Neural progenitor cell (in vitro differentiated cells): ENCODE data around the gene MYH10. TPM values are rescaled to one million over a fixed set of nuclear protein-coding genes. Genes with fewer than 3 reads are reported as not detected.
A peak's percentile ranks its signal among the peaks of the same experiment; 100 is the strongest.

Source experiments
- DNase-seq: peaks from one replicate; pipeline ENCODE4 v3.0.0-alpha.2; 2016; ENCODE audit warnings: low spot score
- H2AFZ ChIP-seq: fragments of 200-600 bp; sonication (generic); replicated peaks from 2 replicates; pipeline ENCODE4 v1.6.1; 2016; ENCODE audit warnings: antibody characterized with exemption
- H3F3A ChIP-seq: fragments of 200-600 bp; sonication (generic); 2 replicates; pipeline ENCODE4 v1.6.1; 2016; ENCODE audit warnings: antibody characterized with exemption, low read depth
- H3K27ac ChIP-seq: fragments of 200-600 bp; sonication (generic); 2 replicates; pipeline ENCODE4 v1.5.1; 2016; ENCODE audit warnings: mild to moderate bottlenecking
- H3K27me3 ChIP-seq: fragments of 200-600 bp; sonication (generic); 2 replicates; pipeline ENCODE4 v1.6.1; 2016; ENCODE audit warnings: mild to moderate bottlenecking, moderate library complexity
- H3K36me3 ChIP-seq: fragments of 200-600 bp; sonication (generic); 2 replicates; pipeline ENCODE4 v1.5.1; 2016
- H3K4me1 ChIP-seq: fragments of 200-600 bp; sonication (generic); 2 replicates; pipeline ENCODE4 v1.6.1; 2016; ENCODE audit warnings: mixed run types
- H3K4me2 ChIP-seq: fragments of 200-600 bp; sonication (generic); 2 replicates; pipeline ENCODE4 v1.6.1; 2016
- H3K4me3 ChIP-seq: fragments of 200-600 bp; sonication (generic); 2 replicates; pipeline ENCODE4 v1.5.1; 2016
- H3K79me2 ChIP-seq: fragments of 200-600 bp; sonication (generic); 2 replicates; pipeline ENCODE4 v1.6.1; 2016; ENCODE audit warnings: low read depth
- H3K9ac ChIP-seq: fragments of 200-600 bp; sonication (generic); 2 replicates; pipeline ENCODE4 v1.6.1; 2016
- H3K9me3 ChIP-seq: fragments of 200-600 bp; sonication (generic); 2 replicates; pipeline ENCODE4 v1.5.1; 2016; ENCODE audit warnings: low read depth
- H4K20me1 ChIP-seq: fragments of 200-600 bp; sonication (generic); 2 replicates; pipeline ENCODE4 v1.6.1; 2016; ENCODE audit warnings: low read depth
- H3K27ac Mint-ChIP-seq: 3 replicates; pipeline ENCODE4 v1.8.0; 2021; ENCODE audit warnings: mixed read lengths
- H3K27me3 Mint-ChIP-seq: 2 replicates; pipeline ENCODE4 v1.8.0; 2022; ENCODE audit warnings: low read depth, mild to moderate bottlenecking, inconsistent platforms, moderate library complexity, mixed read lengths; ENCODE audit not compliant: insufficient read depth
- H3K36me3 Mint-ChIP-seq: 3 replicates; pipeline ENCODE4 v1.8.0; 2021; ENCODE audit warnings: mixed read lengths
- H3K4me1 Mint-ChIP-seq: 3 replicates; pipeline ENCODE4 v1.8.0; 2021; ENCODE audit warnings: mixed read lengths
- H3K4me3 Mint-ChIP-seq: 3 replicates; pipeline ENCODE4 v1.8.0; 2021; ENCODE audit warnings: mild to moderate bottlenecking, moderate library complexity, mixed read lengths
- H3K9me3 Mint-ChIP-seq: 3 replicates; pipeline ENCODE4 v1.8.0; 2020; ENCODE audit warnings: mixed read lengths
- EZH2 ChIP-seq: fragments of 200-600 bp; sonication (generic); IDR thresholded peaks from 2 replicates; pipeline ENCODE4 v1.6.1; 2017; ENCODE audit warnings: antibody characterized with exemption, mild to moderate bottlenecking, moderate library complexity
- EZH2phosphoT487 ChIP-seq: fragments of 200-600 bp; sonication (generic); IDR thresholded peaks from 2 replicates; pipeline ENCODE4 v1.6.1; 2017; ENCODE audit warnings: antibody characterized with exemption
- total RNA-seq: library from RNA; depleted of rRNA; stranded (reverse); fragments of >200 nt; gene quantifications from 2 replicates; pipeline ENCODE4 v1.2.3, GENCODE V29; 2015; ENCODE audit warnings: low replicate concordance
- TF ChIP-seq, protein P1 (sequence below): fragments of 200-600 bp; sonication (generic); IDR thresholded peaks from 2 replicates; pipeline ENCODE4 v1.5.1; 2017; ENCODE audit warnings: antibody characterized with exemption, mild to moderate bottlenecking

MYH10 gene
- total RNA-seq, 1 donor from 2014 or later, result 213 TPM

- H3K36me3 ChIP-seq, result no peaks in the 10 kb centered on the region
- no peak overlapping the region for H2AFZ ChIP-seq
- no peak overlapping the region for H3K9ac ChIP-seq
- Mint-ChIP-seq H3K4me1 (peaks cover 28% of the 10 kb centered on the region), H3K9me3 (no peaks in the 10 kb centered on the region), H3K27ac (no peak overlapping the region), H3K27me3 (peaks cover 4% of the 10 kb centered on the region), H3K4me3 (peak overlapping the region; percentile 46), H3K36me3 (no peaks in the 10 kb centered on the region)
- DNase-seq, result peak; percentile 36
- no peaks in the 10 kb centered on the region for H3K9me3 ChIP-seq
- H3K4me3 ChIP-seq, result peak overlapping the region; percentile 58
- H4K20me1 ChIP-seq, result peaks cover 20% of the 10 kb centered on the region
- peaks cover 34% of the 10 kb centered on the region for H3K79me2 ChIP-seq
- TF ChIP-seq, protein P1, sequence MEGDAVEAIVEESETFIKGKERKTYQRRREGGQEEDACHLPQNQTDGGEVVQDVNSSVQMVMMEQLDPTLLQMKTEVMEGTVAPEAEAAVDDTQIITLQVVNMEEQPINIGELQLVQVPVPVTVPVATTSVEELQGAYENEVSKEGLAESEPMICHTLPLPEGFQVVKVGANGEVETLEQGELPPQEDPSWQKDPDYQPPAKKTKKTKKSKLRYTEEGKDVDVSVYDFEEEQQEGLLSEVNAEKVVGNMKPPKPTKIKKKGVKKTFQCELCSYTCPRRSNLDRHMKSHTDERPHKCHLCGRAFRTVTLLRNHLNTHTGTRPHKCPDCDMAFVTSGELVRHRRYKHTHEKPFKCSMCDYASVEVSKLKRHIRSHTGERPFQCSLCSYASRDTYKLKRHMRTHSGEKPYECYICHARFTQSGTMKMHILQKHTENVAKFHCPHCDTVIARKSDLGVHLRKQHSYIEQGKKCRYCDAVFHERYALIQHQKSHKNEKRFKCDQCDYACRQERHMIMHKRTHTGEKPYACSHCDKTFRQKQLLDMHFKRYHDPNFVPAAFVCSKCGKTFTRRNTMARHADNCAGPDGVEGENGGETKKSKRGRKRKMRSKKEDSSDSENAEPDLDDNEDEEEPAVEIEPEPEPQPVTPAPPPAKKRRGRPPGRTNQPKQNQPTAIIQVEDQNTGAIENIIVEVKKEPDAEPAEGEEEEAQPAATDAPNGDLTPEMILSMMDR, result no peak
- TF ChIP-seq EZH2 (no peak), EZH2phosphoT487 (no peak)
- H3K27ac ChIP-seq, result no peak overlapping the region
- H3K4me2 ChIP-seq, result peak overlapping the region; percentile 81
- no peaks in the 10 kb centered on the region for H3K27me3 ChIP-seq
- peaks cover 15% of the 10 kb centered on the region for H3F3A ChIP-seq
- H3K4me1 ChIP-seq, result peaks cover 26% of the 10 kb centered on the region
These were observed 1.5 kb upstream of the MYH10 start for GRCh38 chr17:8632061-8632460.

DNA sequence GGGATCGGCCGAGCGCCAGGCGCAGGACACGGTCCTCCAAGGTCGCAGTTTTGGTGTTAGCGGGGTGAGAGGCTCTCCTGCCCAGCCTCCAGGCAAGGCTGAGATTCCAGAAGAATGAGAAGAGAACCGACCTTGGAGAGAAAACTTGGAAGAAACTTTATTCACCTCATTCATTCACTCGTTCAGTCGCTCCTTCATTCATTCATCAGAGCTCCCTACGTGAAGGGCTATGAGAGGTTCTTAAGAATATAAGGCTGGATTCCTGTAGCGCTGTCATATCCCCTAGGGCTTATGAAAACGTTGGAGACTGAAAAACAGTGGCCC is 991 bp upstream of the MYH10 start:
- Mint-ChIP-seq H3K9me3 (no peaks in the 10 kb centered on the region), H3K27me3 (peaks cover 3% of the 10 kb centered on the region), H3K4me3 (peak overlapping the region; percentile 91), H3K4me1 (peaks cover 28% of the 10 kb centered on the region), H3K36me3 (no peaks in the 10 kb centered on the region), H3K27ac (no peak overlapping the region)
- Histone ChIP-seq H3K36me3 (no peaks in the 10 kb centered on the region), H3K27me3 (no peaks in the 10 kb centered on the region), H2AFZ (peak overlapping the region; percentile 66), H3K27ac (no peak overlapping the region), H4K20me1 (peaks cover 26% of the 10 kb centered on the region), H3F3A (peaks cover 15% of the 10 kb centered on the region), H3K79me2 (peaks cover 40% of the 10 kb centered on the region), H3K9ac (no peak overlapping the region), H3K4me3 (peak overlapping the region; percentile 58), H3K4me1 (peaks cover 28% of the 10 kb centered on the region), H3K9me3 (no peaks in the 10 kb centered on the region), H3K4me2 (peak overlapping the region; percentile 81)
- TF ChIP-seq, protein P1, result no peak
- TF ChIP-seq EZH2phosphoT487, result no peak
- no peak for TF ChIP-seq EZH2
- no peak for DNase-seq

DNA sequence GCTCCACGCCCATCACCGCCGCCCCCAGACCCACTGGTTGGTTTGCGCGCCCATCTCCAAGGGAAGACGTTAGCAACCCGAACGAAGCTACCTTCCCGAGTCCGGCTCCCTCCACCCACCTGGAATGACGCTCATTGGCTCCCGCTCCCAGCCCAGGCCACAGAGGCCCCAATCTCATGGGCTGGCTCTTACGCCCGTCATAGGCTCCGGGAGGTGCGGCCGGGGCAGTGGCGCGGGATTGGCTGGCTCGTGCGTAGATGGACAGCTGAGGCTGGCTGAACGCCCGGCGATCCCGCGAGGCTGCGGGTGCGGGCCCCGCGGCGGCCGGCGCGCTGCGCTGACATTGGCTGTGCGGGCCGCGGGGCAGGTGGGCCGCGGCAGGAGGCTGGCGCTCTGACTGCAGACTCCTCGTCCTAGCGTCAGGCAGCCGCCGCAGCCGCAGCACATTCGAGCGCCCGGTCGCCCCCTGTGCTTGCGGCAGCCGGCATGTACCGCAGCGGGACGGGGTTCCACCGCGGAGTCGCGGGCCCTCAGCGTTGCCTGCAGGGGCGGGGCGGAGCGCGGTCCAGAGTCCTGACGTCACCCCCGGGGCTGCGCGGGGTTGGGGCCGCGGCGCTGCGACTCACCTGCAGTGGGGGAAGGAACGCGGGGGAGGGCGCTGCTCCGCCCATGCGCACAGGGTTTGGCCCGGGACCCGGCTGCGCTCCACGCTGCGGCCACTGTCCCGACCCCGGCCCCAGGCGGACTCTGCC is 453 bp upstream of the MYH10 start:
- Histone ChIP-seq H3K36me3 (no peaks in the 10 kb centered on the region), H3K27ac (peak overlapping the region; percentile 92)
- no peaks in the 10 kb centered on the region for H3K9me3 Mint-ChIP-seq

More for the DNA sequence above, 453 bp upstream of the MYH10 start:
- Histone ChIP-seq H3K9me3 (no peaks in the 10 kb centered on the region), H3K9ac (peak overlapping the region; percentile 44), H3F3A (peaks cover 15% of the 10 kb centered on the region), H3K4me1 (peaks cover 28% of the 10 kb centered on the region), H3K27me3 (no peaks in the 10 kb centered on the region), H2AFZ (peak overlapping the region; percentile 66), H4K20me1 (peaks cover 31% of the 10 kb centered on the region), H3K4me2 (peak overlapping the region; percentile 81), H3K79me2 (peaks cover 45% of the 10 kb centered on the region), H3K4me3 (peak overlapping the region; percentile 97)
- peak overlapping the region; percentile 96 for H3K27ac Mint-ChIP-seq
- peak; percentile 100 for DNase-seq
- no peak for TF ChIP-seq EZH2phosphoT487
- TF ChIP-seq, protein P1, result peak; percentile 46
- H3K36me3 Mint-ChIP-seq, result no peaks in the 10 kb centered on the region
- peaks cover 28% of the 10 kb centered on the region for H3K4me1 Mint-ChIP-seq
- H3K27me3 Mint-ChIP-seq, result no peaks in the 10 kb centered on the region
- H3K4me3 Mint-ChIP-seq, result peak overlapping the region; percentile 99
